K562 (cell line): Measurements from ENCODE around the gene FYB1. TPM values are rescaled to one million over a fixed set of nuclear protein-coding genes. Genes with fewer than 3 reads are reported as not detected.

ENCODE experiments used
- ATAC-seq: fragments of 200-7000 bp; cut with Tn5 transposase; 3 replicates; pipeline ENCODE4 v1.9.1; 2020; ENCODE audit warnings: moderate library complexity
- BruUV-seq: library from RNA; stranded (reverse); fragments of 400-500 nt; replicated peaks from 2 replicates; lab custom pipeline; 2021; lab: Mats Ljungman, UMichigan
- CTCF ChIA-PET: fragments of 300-600 bp; formaldehyde crosslinking; extraction: SDS; loops from one replicate; lab custom pipeline; 2021; ENCODE audit warnings: low intra/inter-chr PET ratio; lab: Yijun Ruan, JAX
- POLR2A ChIA-PET: fragments of 300-600, 350-650 bp; sonication (Branson Sonifier 250); formaldehyde crosslinking; extraction: SDS; loops from one replicate; lab custom pipeline; 2021; ENCODE audit warnings: antibody characterized with exemption, inconsistent platforms; lab: Yijun Ruan, JAX
- DNase-seq, 4 experiments: peaks; one replicate each; pipeline versions ENCODE4 v3.0.0 to v3.0.0-alpha.2; 2011 to 2018; ENCODE audit warnings: low spot score in 3 of 4, mixed read lengths in 3 of 4; ENCODE audit errors: extremely low read depth in 1 of 4
- FAIRE-seq: peaks from 2 replicates; lab custom pipeline; 2011; peaks lifted over from hg19 to GRCh38; lab: Jason Lieb, UNC
- H2AFZ ChIP-seq: 2 replicates; pipeline ENCODE4 v1.6.0; 2011; ENCODE audit warnings: low read depth, low read length, control low read depth, inconsistent platforms
- H3K27ac ChIP-seq: fragments of 200-600 bp; 3 replicates; pipeline ENCODE4 v1.8.0; 2011; ENCODE audit warnings: low read depth, mild to moderate bottlenecking, control low read depth, inconsistent platforms, low read length, moderate library complexity, mixed read lengths; ENCODE audit errors: extremely low read depth
- H3K27me3 ChIP-seq, 2 experiments: fragments of 300-600 bp in 1 of 2; 2 replicates in 1 of 2; 3 replicates in 1 of 2; pipeline versions ENCODE4 v1.6.0 to v1.8.0; 2011; ENCODE audit warnings: inconsistent platforms in 2 of 2, low read length in 2 of 2, mild to moderate bottlenecking in 1 of 2, mixed read lengths in 1 of 2, moderate library complexity in 1 of 2; ENCODE audit not compliant: control insufficient read depth in 2 of 2, insufficient read depth in 2 of 2
- H3K36me3 ChIP-seq: fragments of 300-600 bp; 3 replicates; pipeline ENCODE4 v1.8.0; 2011; ENCODE audit warnings: mild to moderate bottlenecking, low read length, inconsistent platforms; ENCODE audit not compliant: control insufficient read depth, insufficient read depth
- H3K4me1 ChIP-seq, 2 experiments: fragments of 200-600 bp in 1 of 2; replicated peaks in 1 of 2; 2 replicates in 1 of 2; 3 replicates in 1 of 2; pipeline versions ENCODE4 v1.5.1 to v1.8.0; 2011; ENCODE audit warnings: inconsistent platforms in 2 of 2, low read length in 2 of 2, mild to moderate bottlenecking in 1 of 2, mixed read lengths in 1 of 2, moderate library complexity in 1 of 2; ENCODE audit not compliant: control insufficient read depth in 2 of 2, insufficient read depth in 2 of 2
- H3K4me2 ChIP-seq: 2 replicates; pipeline ENCODE4 v1.6.1; 2011; ENCODE audit warnings: low read length, control low read depth, inconsistent platforms, mixed read lengths; ENCODE audit not compliant: insufficient read depth
- H3K4me3 ChIP-seq: fragments of 200-600 bp; sonication (generic), shearing (Covaris generic); 2 replicates; pipeline ENCODE4 v1.5.1; 2016; ENCODE audit warnings: control low read depth, inconsistent platforms
- H3K79me2 ChIP-seq: fragments of 200-600 bp; 3 replicates; pipeline ENCODE4 v1.8.0; 2011; ENCODE audit warnings: low read length, inconsistent platforms; ENCODE audit not compliant: control insufficient read depth, insufficient read depth
- H3K9ac ChIP-seq, 2 experiments: 2 replicates each; pipeline versions ENCODE4 v1.6.0 to v1.6.1; 2011; ENCODE audit warnings: low read depth in 2 of 2, low read length in 2 of 2, control low read depth in 1 of 2, inconsistent platforms in 1 of 2, mild to moderate bottlenecking in 1 of 2, mixed read lengths in 1 of 2; ENCODE audit not compliant: insufficient read depth in 1 of 2
- H3K9me1 ChIP-seq: one replicate; pipeline ENCODE4 v1.6.0; 2011; ENCODE audit warnings: inconsistent platforms, mild to moderate bottlenecking, low read length, moderate library complexity; ENCODE audit not compliant: control insufficient read depth, insufficient read depth
- H3K9me3 ChIP-seq: replicated peaks from 2 replicates; pipeline ENCODE4 v1.5.1; 2011; ENCODE audit warnings: low read depth, low read length, inconsistent platforms; ENCODE audit not compliant: control insufficient read depth, insufficient read depth
- H4K20me1 ChIP-seq: replicated peaks from 2 replicates; pipeline ENCODE4 v1.6.1; 2011; ENCODE audit warnings: low read length, inconsistent platforms, mixed read lengths; ENCODE audit not compliant: control insufficient read depth, insufficient read depth
- ARID4B ChIP-seq: sonication (generic); formaldehyde crosslinking; IDR thresholded peaks from 2 replicates; pipeline ENCODE4 v1.8.0; 2022; ENCODE audit warnings: mild to moderate bottlenecking, missing genetic modification reagents
- BRF2 ChIP-seq: IDR thresholded peaks from 3 replicates; pipeline ENCODE4 v1.6.1; 2011; ENCODE audit warnings: borderline replicate concordance, mild to moderate bottlenecking; ENCODE audit not compliant: insufficient read length, insufficient read depth
- CCNT2 ChIP-seq: IDR thresholded peaks from 2 replicates; pipeline ENCODE4 v1.6.1; 2011; ENCODE audit warnings: borderline replicate concordance, low read depth, mild to moderate bottlenecking, moderate library complexity, mixed read lengths, low read length; ENCODE audit not compliant: insufficient read length; ENCODE audit errors: extremely low read depth
- DDX20 ChIP-seq: fragments of 450-650 bp; IDR thresholded peaks from 2 replicates; pipeline ENCODE4 v1.6.1; 2016; ENCODE audit warnings: missing genetic modification characterization, low read depth, mild to moderate bottlenecking, missing compliant biosample characterization, moderate library complexity
- GTF2F1 ChIP-seq: IDR thresholded peaks from 2 replicates; pipeline ENCODE4 v1.6.1; 2011; ENCODE audit warnings: low read depth, low read length, improper control_type of control experiment
- HDAC8 ChIP-seq: fragments of 450-650 bp; IDR thresholded peaks from 2 replicates; pipeline ENCODE4 v1.6.1; 2016; ENCODE audit warnings: mild to moderate bottlenecking, missing genetic modification characterization, moderate library complexity, missing compliant biosample characterization
- MXI1 ChIP-seq: IDR thresholded peaks from 2 replicates; pipeline ENCODE4 v1.6.1; 2011; ENCODE audit warnings: low read depth, mild to moderate bottlenecking, improper control_type of control experiment, low read length
- NFRKB ChIP-seq: fragments of 450-650 bp; IDR thresholded peaks from 2 replicates; pipeline ENCODE4 v1.6.1; 2016; ENCODE audit warnings: low read depth
- NR2C2 ChIP-seq, 2 experiments: fragments of 200-800 bp in 1 of 2; sonication (Bioruptor generic) in 1 of 2; sonication (generic) in 1 of 2; formaldehyde crosslinking in 1 of 2; IDR thresholded peaks; 2 replicates each; pipeline versions ENCODE4 v1.6.1 to v1.8.0; 2016 to 2022; ENCODE audit warnings: mild to moderate bottlenecking in 1 of 2, missing compliant biosample characterization in 1 of 2, missing genetic modification characterization in 1 of 2, missing genetic modification reagents in 1 of 2
- PHF20 ChIP-seq: fragments of 450-650 bp; IDR thresholded peaks from 2 replicates; pipeline ENCODE4 v1.6.1; 2018; ENCODE audit not compliant: partially characterized antibody
- SP2 ChIP-seq: IDR thresholded peaks from 2 replicates; pipeline ENCODE4 v1.6.1; 2011; ENCODE audit warnings: mild to moderate bottlenecking, low read depth, low read length, moderate library complexity; ENCODE audit not compliant: poor library complexity, severe bottlenecking; ENCODE audit errors: extremely low read depth
- ZNF431 ChIP-seq: sonication (generic); formaldehyde crosslinking; IDR thresholded peaks from 2 replicates; pipeline ENCODE4 v1.8.0; 2022; ENCODE audit warnings: mild to moderate bottlenecking, missing genetic modification reagents
- WGBS: fragments of 100-300 bp; shearing (Covaris generic); methylation state at CpG from one replicate; pipeline ENCODE4 v1.1.6; 2016; ENCODE audit warnings: low coverage, mixed read lengths; ENCODE audit not compliant: insufficient coverage; ENCODE audit errors: missing lambda C conversion rate; 5-methylcytosine and 5-hydroxymethylcytosine counted together
- in situ Hi-C: fragments of 300-500 bp; cut with MboI; formaldehyde crosslinking; loops from 4 replicates; pipeline ENCODE4 v1.15.0; 2018; ENCODE audit warnings: inconsistent platforms, mixed read lengths
- intact Hi-C: fragments of 100-400 bp; cut with micrococcal nuclease; formaldehyde crosslinking; loops from 2 replicates; pipeline ENCODE4 v1.14.2; 2022
- polyA plus RNA-seq, 8 experiments: library from polyadenylated mRNA; depleted of rRNA in 4 of 8; stranded (reverse) in 5 of 8; unstranded in 3 of 8; fragments of >200 nt; fragmentation: Nextera tagmentation in 2 of 8; fragmentation: Illumina TruSeq in 1 of 8; extraction: Ambion mirVana in 2 of 8; extraction: Trizol in 1 of 8; gene quantifications; 2 replicates each; pipeline versions ENCODE4 v1.2.1 to v1.2.3, GENCODE V29; 2011 to 2014; ENCODE audit warnings: inconsistent platforms in 1 of 8, missing spikeins in 1 of 8
- total RNA-seq, 7 experiments: library from RNA; depleted of rRNA in 6 of 7; stranded (reverse); fragments of >200 nt in 6 of 7; fragmentation: Illumina TruSeq in 2 of 7; extraction: Trizol in 2 of 7; gene quantifications; 2 replicates each; pipeline versions ENCODE4 v1.2.1 to v1.2.3, GENCODE V29; 2011 to 2021; ENCODE audit warnings: low replicate concordance in 1 of 7
- TF ChIP-seq, protein P1 (sequence below): sonication (generic); formaldehyde crosslinking; IDR thresholded peaks from 2 replicates; pipeline ENCODE4 v1.4.0; 2020; ENCODE audit warnings: mild to moderate bottlenecking, missing genetic modification reagents

Gene FYB1
- total and polyA plus RNA-seq, 9 of the 15 experiments (the other 6 are each of a cell fraction or from before 2014, with no cell fraction given) = 4.7 to 31.5 (median 9.7) TPM

GRCh38 chr5:39073767-39074016 lies 145.7 kb downstream of the FYB1 start:
- WGBS = 1% methylated on average over 23 of the region's 29 CpGs
- peaks cover 73% of the 10 kb centered on the region for H3K79me2 ChIP-seq
- CTCF ChIA-PET = no interaction called here
- TF ChIP-seq HDAC8 (tag) (no peak), DDX20 (tag) (no peak), NR2C2 (CRISPR knock-in tag; IDR thresholded peaks at IDR 0.05) (no peak), NR2C2 (tag; IDR thresholded peaks at IDR 0.05) (0 out of 2 replicates have a peak, but pooled peaks have one; percentile 30), GTF2F1 (no peak), SP2 (no peak), BRF2 (no peak), PHF20 (no peak), ZNF431 (CRISPR knock-in tag) (no peak), CCNT2 (no peak), MXI1 (no peak), NFRKB (no peak), ARID4B (CRISPR knock-in tag) (no peak; the same call in 1 of the 2 replicates)
- TF ChIP-seq, protein P1, sequence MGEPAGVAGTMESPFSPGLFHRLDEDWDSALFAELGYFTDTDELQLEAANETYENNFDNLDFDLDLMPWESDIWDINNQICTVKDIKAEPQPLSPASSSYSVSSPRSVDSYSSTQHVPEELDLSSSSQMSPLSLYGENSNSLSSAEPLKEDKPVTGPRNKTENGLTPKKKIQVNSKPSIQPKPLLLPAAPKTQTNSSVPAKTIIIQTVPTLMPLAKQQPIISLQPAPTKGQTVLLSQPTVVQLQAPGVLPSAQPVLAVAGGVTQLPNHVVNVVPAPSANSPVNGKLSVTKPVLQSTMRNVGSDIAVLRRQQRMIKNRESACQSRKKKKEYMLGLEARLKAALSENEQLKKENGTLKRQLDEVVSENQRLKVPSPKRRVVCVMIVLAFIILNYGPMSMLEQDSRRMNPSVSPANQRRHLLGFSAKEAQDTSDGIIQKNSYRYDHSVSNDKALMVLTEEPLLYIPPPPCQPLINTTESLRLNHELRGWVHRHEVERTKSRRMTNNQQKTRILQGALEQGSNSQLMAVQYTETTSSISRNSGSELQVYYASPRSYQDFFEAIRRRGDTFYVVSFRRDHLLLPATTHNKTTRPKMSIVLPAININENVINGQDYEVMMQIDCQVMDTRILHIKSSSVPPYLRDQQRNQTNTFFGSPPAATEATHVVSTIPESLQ = no peak

More at GRCh38 chr5:39073767-39074016, 145.7 kb downstream of the FYB1 start:
- in situ Hi-C loops (no loop called here), intact Hi-C loops (loop anchor here (2.0 to 10.0 kb wide), 2 partner anchors 69 to 229 kb away; partner anchors contain the start of gene OSMR)
- Histone ChIP-seq H3K4me1 (peaks cover 4 to 14% of the 10 kb centered on the region in 2 experiments; a peak in 3 of 5 replicates), H4K20me1 (peaks cover 4% of the 10 kb centered on the region), H3K36me3 (peaks cover 30% of the 10 kb centered on the region), H3K9me1 (no peaks in the 10 kb centered on the region), H3K27ac (peak overlapping the region; percentile 96), H2AFZ (peak overlapping the region; percentile 74), H3K4me2 (peak overlapping the region; percentile 97), H3K27me3 (no peaks in the 10 kb centered on the region), H3K9me3 (peaks cover under 1% of the 10 kb centered on the region; the same call in 1 of the 2 replicates), H3K4me3 (peak overlapping the region; percentile 90), H3K9ac (peak overlapping the region; percentile 91 to 99)
- DNase-seq (no peak), ATAC-seq (peak; percentile 62), FAIRE-seq (no peak)
- no TSS peak for BruUV-seq
- POLR2A ChIA-PET = interaction anchor here (0.6 to 3.2 kb wide), 4 partner anchors 12 to 144 kb away, joined by 3 to 26 read pairs (median 3); no protein-coding TSS in a partner anchor
